HG02840 (cell line): Measurements from ENCODE around the gene PLEKHA3.
A peak's percentile ranks its signal among the peaks of the same experiment; 100 is the strongest.
"Not testable (repeated sequence)": the region's sequence is repeated elsewhere in the genome, so short reads cannot be mapped to it uniquely, and the experiment has no call there.

Experiments used
- ATAC-seq: cut with Tn5 transposase; IDR thresholded peaks from one replicate; pipeline ENCODE4 v1.9.1; 2021; ENCODE audit warnings: mild to moderate bottlenecking, moderate library complexity, moderate number of reproducible peaks; ENCODE audit not compliant: unreplicated experiment, low FRiP score

PLEKHA3 gene

DNA sequence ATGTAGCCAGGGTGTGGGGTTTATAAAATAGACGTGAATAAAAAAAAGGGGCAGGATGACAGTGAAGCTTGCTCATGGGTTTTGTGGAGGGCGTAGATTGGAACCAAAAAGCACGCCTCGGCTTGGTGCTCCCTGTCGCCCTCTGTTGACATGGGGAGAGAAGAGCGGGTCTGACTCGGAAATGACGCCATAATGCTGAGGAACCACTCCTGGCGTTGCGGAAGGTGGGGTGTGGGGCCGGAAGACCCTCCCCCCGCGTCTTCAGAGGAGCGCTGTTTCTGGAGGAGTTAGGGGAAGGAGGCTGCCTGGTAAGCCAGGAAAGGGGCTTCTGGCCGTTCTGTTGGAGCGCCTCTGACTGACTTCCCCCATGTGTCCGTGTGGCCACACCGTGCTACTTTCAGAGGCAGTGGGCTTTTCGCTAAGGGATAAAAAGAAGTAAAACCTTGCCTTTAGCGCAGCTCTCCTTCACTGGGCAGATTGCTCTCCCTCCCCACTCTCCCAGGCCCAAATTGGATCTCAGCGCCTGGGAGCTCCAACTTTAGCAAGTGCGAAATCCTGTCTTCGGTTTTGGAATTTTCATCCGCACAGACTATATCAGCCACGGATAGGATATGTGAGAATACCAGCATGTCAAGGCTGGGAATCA lies 42.8 kb downstream of the PLEKHA3 start:
- ATAC-seq = peak; percentile 85

GRCh38 chr2:178523596-178524134 lies 43.4 kb downstream of the PLEKHA3 start:
- ATAC-seq = peak; percentile 4

GRCh38 chr2:178525010-178525409 lies 44.8 kb downstream of the PLEKHA3 start:
- ATAC-seq = not testable (repeated sequence)

GRCh38 chr2:178525460-178525859 lies 45.2 kb downstream of the PLEKHA3 start:
- not testable (repeated sequence) for ATAC-seq

DNA sequence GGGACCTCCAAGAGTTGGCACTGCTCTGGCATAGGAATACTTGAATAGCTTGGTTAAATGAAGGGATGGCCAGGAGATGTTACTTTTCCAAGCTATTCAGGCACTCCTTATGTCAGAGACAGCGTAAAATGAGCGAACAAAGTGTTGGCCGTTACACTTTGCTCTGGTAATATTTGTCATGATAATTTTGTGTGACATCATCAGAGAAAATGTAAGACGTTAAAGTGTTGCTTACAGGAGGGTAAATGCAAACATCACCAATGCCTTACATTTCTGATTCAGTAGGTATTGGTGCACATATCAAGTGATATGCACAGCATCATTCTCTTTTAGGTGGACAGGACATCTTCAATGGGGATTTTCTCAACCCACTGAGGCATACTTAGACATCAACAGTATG lies 46.0 kb downstream of the PLEKHA3 start:
- ATAC-seq = no peak

DNA sequence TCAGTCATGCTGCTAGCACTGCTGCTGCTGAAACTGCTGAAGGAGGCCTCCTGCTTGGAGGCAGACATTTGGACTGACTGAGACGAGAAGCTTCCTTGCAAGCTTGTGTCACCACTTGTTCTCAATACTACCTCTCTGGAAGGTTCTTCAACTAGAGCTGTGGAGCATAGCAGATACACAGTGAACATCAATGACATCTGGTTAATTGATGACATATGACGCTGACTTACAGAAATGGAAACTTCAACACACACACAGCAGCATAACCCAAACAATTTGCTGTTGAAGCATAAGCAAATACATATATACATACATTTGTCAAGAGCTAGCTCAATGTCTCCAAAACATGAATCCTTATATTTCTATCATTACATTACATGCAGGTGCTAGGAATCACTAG lies 47.3 kb downstream of the PLEKHA3 start:
- ATAC-seq = no peak

- no peak for ATAC-seq
Measured at GRCh38 chr2:178528647-178529046, 48.4 kb downstream of the PLEKHA3 start.

DNA sequence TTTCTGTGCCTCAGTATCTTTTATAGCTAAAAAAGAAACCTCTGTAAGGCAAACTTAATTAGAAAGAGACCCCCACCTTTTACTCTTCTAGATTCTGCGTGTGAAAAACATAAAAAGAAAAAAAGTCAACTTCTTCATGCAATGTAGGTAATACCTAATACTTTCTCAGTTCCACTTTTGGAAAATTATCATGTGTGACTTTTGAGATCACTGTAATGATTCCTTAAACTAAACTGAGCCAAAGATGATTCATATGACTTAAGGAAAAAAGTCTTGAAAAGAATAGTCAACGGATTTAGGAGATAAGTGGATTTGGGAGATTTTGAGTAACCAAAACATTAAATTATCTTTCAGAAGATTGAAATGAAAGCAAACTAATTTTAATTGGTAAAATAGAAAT lies 48.9 kb downstream of the PLEKHA3 start:
- no peak for ATAC-seq

- ATAC-seq = peak; percentile 5
Measured at GRCh38 chr2:178530131-178530530, 49.9 kb downstream of the PLEKHA3 start.

DNA sequence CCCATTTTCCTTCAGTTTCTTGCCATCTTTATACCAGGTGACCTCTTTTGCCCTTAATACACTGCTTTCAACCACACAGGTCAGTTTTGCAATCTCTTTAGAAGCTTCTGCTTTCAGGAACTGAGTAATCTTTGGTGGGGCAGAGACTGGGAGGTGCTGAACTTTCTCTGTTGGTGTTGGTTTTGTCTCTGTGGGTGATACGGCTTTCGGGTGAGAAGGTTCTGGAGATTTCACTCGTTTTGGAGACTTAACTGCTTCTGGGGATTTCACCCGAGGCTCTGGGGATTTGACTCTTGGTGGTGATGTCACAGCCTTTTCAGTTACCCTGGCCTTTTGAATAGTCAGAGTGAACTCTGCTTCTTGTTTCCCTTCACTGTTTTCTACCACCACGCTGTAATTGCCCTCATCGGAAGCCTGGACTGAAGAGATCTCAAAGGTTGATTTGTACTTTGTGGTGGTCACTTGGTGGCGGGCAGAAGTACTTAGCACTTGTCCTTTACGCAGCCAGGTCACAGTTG lies 50.4 kb downstream of the PLEKHA3 start:
- ATAC-seq = peak; percentile 96

DNA sequence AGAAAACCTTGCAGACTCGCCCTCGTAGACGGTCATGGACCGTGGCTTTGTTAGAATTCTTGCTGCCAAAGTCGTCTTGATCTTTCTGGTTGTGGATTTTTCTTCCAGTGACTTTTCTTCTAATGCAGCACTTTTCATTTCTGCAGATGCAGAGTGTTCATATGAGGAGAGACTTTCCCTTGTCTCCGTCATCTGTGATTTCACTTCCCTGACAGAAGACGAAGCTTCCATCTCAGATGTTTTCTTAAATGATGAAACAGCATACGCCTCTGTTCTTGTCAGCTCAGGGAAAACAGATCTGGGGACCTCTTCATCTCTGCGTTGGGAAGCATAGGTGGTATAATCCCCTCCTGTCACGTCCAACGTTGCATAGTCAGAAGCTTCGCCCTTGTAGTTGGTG lies 50.9 kb downstream of the PLEKHA3 start:
- ATAC-seq = no peak

GRCh38 chr2:178536037-178536436 lies 55.8 kb downstream of the PLEKHA3 start:
- ATAC-seq = no peak

DNA sequence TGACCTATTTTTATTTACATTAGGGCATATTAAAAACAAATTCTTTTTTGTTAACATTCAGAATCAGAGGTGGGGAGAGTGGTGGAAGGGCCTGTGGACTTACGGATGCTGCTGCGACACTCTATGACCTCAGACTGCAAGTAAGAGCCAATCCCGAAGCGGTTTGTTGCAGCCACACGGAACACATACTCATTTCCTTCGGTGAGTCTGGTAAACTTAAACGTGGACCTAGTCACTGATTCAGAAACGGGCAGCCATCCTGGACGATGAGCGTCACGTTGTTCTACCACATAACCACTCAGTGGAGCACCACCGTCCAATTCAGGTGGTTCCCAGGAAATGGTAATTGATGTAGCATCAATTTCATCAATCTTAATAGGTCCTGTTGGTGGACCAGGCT lies 61.9 kb downstream of the PLEKHA3 start:
- no peak for ATAC-seq

GRCh38 chr2:178542569-178542968 lies 62.3 kb downstream of the PLEKHA3 start:
- no peak for ATAC-seq

DNA sequence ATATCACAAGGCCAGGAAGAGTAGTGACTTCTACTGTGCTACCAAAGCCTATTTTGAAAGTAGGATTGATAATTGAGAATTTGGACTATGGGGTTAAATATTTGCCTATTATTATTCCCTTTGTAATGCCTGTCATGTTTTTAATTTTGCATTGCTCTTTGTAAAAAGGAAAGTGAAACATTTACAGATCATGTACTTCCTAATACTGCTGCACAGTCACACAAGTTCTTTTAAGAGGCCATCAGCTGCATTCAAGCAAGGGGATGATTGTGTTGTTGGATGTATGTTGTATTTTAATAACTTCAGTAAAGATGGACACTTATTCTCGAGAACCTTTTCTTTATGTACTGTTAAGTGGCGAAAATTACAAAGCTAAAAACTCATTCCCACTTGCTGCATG lies 70.1 kb downstream of the PLEKHA3 start:
- ATAC-seq = no peak

GRCh38 chr2:178553047-178553446 lies 72.8 kb downstream of the PLEKHA3 start:
- ATAC-seq = no peak
